ENCODE measurements around the gene UNC5A. TPM values are rescaled to one million over a fixed set of nuclear protein-coding genes. Genes with fewer than 3 reads are reported as not detected.

UNC5A gene
- total RNA-seq: not detected

DNA sequence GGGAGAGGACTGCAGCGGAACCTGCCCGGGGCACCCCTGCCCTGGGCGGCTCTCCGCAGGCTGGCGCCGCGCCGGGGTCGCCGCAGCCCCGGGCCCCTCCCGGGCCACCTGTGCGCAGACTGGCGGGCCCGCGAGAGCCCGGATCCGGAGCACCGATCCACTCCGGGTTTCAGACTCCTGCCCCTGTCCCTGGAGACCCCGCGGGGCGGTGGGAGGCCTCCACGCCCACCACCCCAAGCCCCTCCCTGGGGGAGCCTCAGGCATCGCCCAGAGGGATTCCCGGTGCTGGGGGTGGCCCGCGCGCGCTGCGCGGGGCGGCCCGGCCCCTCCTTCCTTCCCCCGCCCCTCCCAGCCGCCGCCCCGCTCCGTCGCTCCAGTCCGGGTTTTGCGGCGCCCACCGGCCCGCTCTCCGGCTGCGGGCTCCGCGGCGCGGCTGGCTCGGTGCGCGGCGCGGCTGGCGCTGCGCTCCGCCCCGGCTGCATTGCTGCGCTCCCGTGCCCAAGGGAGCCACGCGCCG, at the start of gene UNC5A:
TSS of gene UNC5A (plus strand) at position 479 of the 517 bp plus-strand sequence. CDS start 192 bp downstream, outside the sequence.

DNA sequence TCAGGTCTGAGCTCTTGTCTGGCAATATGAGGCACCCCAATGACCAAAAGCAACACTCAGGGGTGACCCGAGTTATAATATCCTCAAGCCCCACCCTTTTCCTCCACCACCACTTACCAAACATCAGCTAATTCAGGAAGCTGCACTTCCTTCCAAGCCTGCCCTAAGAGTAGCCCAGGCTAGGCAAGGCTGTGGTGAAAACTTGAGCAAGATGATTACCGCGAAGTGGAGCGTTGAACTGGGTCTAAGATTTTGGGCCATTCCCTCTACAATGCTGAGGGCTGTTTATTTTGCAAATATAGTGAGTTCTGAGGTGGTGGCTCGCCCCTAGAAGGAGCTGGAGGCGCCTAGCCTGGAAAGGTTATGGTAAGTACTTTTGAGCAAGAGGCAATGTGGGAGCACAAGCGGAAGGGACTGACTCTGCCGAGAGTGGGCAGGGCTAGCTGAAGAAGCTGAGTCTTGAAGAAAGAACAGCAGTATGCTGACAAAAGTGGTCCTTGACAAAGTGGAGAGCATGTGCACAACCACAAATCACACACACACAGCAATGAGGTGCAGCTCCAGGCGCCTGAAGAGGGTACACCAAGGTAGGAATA, 89.0 kb downstream of the UNC5A start, which contains the start of gene HK3:
TSS of gene HK3 (minus strand) at position 51 of the 596 bp plus-strand sequence. CDS start 3,187 bp downstream, outside the sequence.

Other genes starting within 250 kb of the UNC5A start
- gene GPRIN1, start 200.4 kb upstream of the UNC5A start, total RNA-seq: 10 to 100 TPM; 11.4 to 14.3 TPM
- gene SNCB, start 180.0 kb upstream of the UNC5A start, total RNA-seq: under 1 TPM; 0.34 to 0.67 TPM
- gene EIF4E1B, start 179.9 kb upstream of the UNC5A start, total RNA-seq: not detected
- 10 to 100 TPM; 36.0 to 38.2 TPM for gene TSPAN17, start 163.1 kb upstream of the UNC5A start, total RNA-seq
- under 1 TPM; under 0.01 to 0.34 TPM for gene HK3, start 88.8 kb downstream of the UNC5A start, total RNA-seq
- 10 to 100 TPM; 18.9 to 24.6 TPM for gene UIMC1, start 196.2 kb downstream of the UNC5A start, total RNA-seq
- 10 to 100 TPM; 10.7 to 20.3 TPM for gene ZNF346, start 212.1 kb downstream of the UNC5A start, total RNA-seq